ENCODE results near the gene SAP25. TPM values are rescaled to one million over a fixed set of nuclear protein-coding genes. Genes with fewer than 3 reads are reported as not detected.

SAP25 gene
- total RNA-seq, 2 donors from 2014 or later = 5.8 to 6.3 TPM

DNA sequence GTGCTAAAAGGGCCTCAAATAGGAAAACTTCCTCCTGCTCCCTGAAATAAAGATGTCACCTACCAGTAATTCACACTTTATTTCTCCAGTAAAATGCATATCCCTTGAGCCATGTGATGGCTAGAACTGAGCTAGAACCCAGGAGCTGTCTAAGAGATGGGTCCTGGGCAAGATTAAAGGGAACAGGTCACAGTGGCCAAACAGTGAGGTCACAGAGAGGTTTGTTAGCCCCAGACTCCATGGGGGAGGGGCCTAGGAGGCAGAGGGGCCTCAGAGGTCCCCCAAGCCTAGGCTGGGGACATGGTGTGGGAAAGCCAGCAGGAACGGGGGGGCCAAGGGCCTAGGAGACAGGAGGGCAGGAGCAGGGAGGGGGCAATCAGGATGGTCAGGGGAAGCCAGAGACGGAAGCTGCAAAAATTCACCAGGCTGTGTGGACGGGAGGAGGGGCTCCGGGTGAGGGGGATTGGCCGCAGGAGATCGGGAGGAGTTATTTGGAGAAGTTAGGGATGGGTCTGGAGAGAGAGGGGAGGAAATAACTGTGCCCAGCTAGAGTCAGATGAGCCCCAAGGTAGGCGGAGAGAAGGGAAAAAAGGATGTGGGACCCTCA lies 15.7 kb upstream of the SAP25 start:
- Mint-ChIP-seq H3K9me3 (no peaks in the 10 kb centered on the region), H3K4me1 (peaks cover 26% of the 10 kb centered on the region), H3K36me3 (ENCODE audit: low read depth) (no peaks in the 10 kb centered on the region), H3K27ac (no peak overlapping the region), H3K27me3 (ENCODE audit: insufficient read depth) (peaks cover 20% of the 10 kb centered on the region), H3K4me3 (peak overlapping the region; percentile 18)
- Histone ChIP-seq H3K4me3 (ENCODE audit: low read length) (no peak overlapping the region), H3K9me3 (ENCODE audit: control insufficient read depth, low read length) (no peaks in the 10 kb centered on the region), H3K36me3 (ENCODE audit: control insufficient read depth, insufficient read depth, low read length) (no peaks in the 10 kb centered on the region), H3K27me3 (ENCODE audit: control insufficient read depth, insufficient read depth, low read length, poor library complexity, severe bottlenecking) (no peaks in the 10 kb centered on the region), H3K4me1 (ENCODE audit: control insufficient read depth, insufficient read depth, low read length) (peaks cover 4% of the 10 kb centered on the region), H3K9ac (ENCODE audit: extremely low read depth, low read length, poor library complexity, severe bottlenecking) (no peak overlapping the region), H3K27ac (ENCODE audit: low read depth, low read length) (no peak overlapping the region)
- 46 to 50% methylated on average over 7 of the region's 7 CpGs for WGBS, 2 experiments (ENCODE audit: insufficient coverage in 1 of 2, insufficient read length in 1 of 2)
- TF ChIP-seq, protein P1, sequence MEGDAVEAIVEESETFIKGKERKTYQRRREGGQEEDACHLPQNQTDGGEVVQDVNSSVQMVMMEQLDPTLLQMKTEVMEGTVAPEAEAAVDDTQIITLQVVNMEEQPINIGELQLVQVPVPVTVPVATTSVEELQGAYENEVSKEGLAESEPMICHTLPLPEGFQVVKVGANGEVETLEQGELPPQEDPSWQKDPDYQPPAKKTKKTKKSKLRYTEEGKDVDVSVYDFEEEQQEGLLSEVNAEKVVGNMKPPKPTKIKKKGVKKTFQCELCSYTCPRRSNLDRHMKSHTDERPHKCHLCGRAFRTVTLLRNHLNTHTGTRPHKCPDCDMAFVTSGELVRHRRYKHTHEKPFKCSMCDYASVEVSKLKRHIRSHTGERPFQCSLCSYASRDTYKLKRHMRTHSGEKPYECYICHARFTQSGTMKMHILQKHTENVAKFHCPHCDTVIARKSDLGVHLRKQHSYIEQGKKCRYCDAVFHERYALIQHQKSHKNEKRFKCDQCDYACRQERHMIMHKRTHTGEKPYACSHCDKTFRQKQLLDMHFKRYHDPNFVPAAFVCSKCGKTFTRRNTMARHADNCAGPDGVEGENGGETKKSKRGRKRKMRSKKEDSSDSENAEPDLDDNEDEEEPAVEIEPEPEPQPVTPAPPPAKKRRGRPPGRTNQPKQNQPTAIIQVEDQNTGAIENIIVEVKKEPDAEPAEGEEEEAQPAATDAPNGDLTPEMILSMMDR (conservative IDR thresholded peaks at IDR 0.05) = no peak
- peak; percentile 73 for DNase-seq

DNA sequence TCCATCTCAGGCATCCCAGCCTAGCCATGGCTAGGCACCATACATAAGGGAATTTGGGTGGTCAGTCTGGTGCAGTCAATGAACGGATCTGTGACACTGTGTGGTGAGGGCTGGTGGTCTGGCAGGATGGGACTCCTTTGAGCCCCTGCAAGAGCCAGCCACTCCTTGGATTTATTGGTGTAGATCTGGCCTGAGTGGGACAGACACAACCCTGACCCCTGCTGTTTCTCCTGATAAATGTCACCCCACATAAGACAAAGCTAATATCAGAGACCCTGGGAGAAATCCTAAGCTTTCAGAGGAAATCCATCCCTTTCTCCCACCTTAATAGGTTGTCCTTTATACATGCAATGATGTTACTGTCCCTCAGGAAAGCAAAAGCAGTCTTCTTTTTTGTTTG lies 14.7 kb upstream of the SAP25 start:
- Histone ChIP-seq H3K27me3 (ENCODE audit: control insufficient read depth, insufficient read depth, low read length, poor library complexity, severe bottlenecking) (no peaks in the 10 kb centered on the region), H3K4me3 (ENCODE audit: low read length) (no peak overlapping the region), H3K27ac (ENCODE audit: low read depth, low read length) (no peak overlapping the region), H3K9ac (ENCODE audit: extremely low read depth, low read length, poor library complexity, severe bottlenecking) (no peak overlapping the region), H3K4me1 (ENCODE audit: control insufficient read depth, insufficient read depth, low read length) (peaks cover 7% of the 10 kb centered on the region), H3K36me3 (ENCODE audit: control insufficient read depth, insufficient read depth, low read length) (no peaks in the 10 kb centered on the region), H3K9me3 (ENCODE audit: control insufficient read depth, low read length) (no peaks in the 10 kb centered on the region)
- H3K27ac Mint-ChIP-seq = no peak overlapping the region
- H3K9me3 Mint-ChIP-seq = no peaks in the 10 kb centered on the region
- peaks cover 3% of the 10 kb centered on the region for H3K36me3 Mint-ChIP-seq (ENCODE audit: low read depth)
- H3K27me3 Mint-ChIP-seq (ENCODE audit: insufficient read depth) = peaks cover 18% of the 10 kb centered on the region
- H3K4me1 Mint-ChIP-seq = peaks cover 34% of the 10 kb centered on the region
- TF ChIP-seq, protein P1 (conservative IDR thresholded peaks at IDR 0.05) = peak; percentile 20
- peak overlapping the region; percentile 89 for H3K4me3 Mint-ChIP-seq
- WGBS, 2 experiments (ENCODE audit: insufficient coverage in 1 of 2, insufficient read length in 1 of 2) = 90 to 100% methylated on average over 1 of the region's 1 CpG
- peak; percentile 29 for DNase-seq

DNA sequence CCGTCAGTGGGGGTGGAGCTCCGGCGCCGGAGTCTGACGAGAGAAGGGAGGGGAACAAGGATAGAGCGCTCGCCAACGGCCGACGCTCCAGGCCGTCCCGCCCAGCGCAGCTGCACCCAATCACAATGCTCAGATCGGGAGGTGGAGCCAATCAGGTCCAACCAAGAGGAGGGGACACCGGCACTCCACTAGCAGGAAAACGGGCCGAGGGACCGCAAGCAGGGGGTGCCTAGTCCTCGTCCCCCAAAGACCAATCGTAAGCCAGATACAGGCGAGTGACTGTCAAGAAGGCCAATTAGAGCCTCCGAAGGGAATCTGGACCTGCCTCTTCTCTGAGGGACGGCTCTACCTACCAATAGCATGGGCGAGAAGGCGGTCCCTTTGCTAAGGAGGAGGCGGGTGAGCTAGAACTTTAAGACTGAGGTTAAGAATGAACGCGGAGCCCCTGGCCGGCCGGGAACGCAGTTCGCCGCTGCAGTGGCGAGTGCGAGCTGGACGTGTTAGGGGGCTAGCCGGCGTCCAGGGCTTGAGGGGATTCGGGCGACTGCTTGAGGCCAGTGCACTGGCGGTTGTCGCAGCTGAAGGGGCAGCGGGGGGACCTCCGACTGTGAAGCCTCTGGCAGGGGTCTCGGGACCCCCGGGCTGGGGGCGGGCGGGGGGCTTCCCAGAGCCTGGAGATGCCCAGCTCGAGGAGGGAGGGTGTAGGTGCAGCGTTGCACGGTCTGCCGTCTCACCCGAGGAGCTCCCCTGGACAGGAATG lies 12.7 kb upstream of the SAP25 start, which contains the start of gene FBXO24:
Gene FBXO24 (plus strand): TSS at position 63 of the 760 bp plus-strand sequence. CDS start 298 bp downstream, at position 361.
- Histone ChIP-seq H3K36me3 (ENCODE audit: control insufficient read depth, insufficient read depth, low read length) (peaks cover 13% of the 10 kb centered on the region), H3K4me1 (ENCODE audit: control insufficient read depth, insufficient read depth, low read length) (peaks cover 9% of the 10 kb centered on the region), H3K27ac (ENCODE audit: low read depth, low read length) (peak within 1 kb of the TSS; percentile 87), H3K27me3 (ENCODE audit: control insufficient read depth, insufficient read depth, low read length, poor library complexity, severe bottlenecking) (no peaks in the 10 kb centered on the region), H3K4me3 (ENCODE audit: low read length) (peak within 1 kb of the TSS; percentile 94), H3K9ac (ENCODE audit: extremely low read depth, low read length, poor library complexity, severe bottlenecking) (peak within 1 kb of the TSS; percentile 87), H3K9me3 (ENCODE audit: control insufficient read depth, low read length) (no peaks in the 10 kb centered on the region)
- Mint-ChIP-seq H3K36me3 (ENCODE audit: low read depth) (peaks cover 6% of the 10 kb centered on the region), H3K9me3 (no peaks in the 10 kb centered on the region), H3K27me3 (ENCODE audit: insufficient read depth) (peaks cover 13% of the 10 kb centered on the region), H3K27ac (peak within 1 kb of the TSS; percentile 96), H3K4me3 (peak within 1 kb of the TSS; percentile 89), H3K4me1 (peaks cover 39% of the 10 kb centered on the region)
- DNase-seq = peak; percentile 100
- 0% methylated on average over 25 to 53 of the region's 53 CpGs for WGBS, 2 experiments (ENCODE audit: insufficient coverage in 1 of 2, insufficient read length in 1 of 2)
- TF ChIP-seq, protein P1 (conservative IDR thresholded peaks at IDR 0.05) = no peak

All from endodermal cell (in vitro differentiated cells).